HG02678 (cell line): ENCODE measurements around the gene MOCS3.

Source experiments
- ATAC-seq: cut with Tn5 transposase; IDR thresholded peaks from one replicate; pipeline ENCODE4 v1.9.1; 2021; ENCODE audit warnings: mild to moderate bottlenecking, moderate library complexity; ENCODE audit not compliant: unreplicated experiment

Gene MOCS3

DNA sequence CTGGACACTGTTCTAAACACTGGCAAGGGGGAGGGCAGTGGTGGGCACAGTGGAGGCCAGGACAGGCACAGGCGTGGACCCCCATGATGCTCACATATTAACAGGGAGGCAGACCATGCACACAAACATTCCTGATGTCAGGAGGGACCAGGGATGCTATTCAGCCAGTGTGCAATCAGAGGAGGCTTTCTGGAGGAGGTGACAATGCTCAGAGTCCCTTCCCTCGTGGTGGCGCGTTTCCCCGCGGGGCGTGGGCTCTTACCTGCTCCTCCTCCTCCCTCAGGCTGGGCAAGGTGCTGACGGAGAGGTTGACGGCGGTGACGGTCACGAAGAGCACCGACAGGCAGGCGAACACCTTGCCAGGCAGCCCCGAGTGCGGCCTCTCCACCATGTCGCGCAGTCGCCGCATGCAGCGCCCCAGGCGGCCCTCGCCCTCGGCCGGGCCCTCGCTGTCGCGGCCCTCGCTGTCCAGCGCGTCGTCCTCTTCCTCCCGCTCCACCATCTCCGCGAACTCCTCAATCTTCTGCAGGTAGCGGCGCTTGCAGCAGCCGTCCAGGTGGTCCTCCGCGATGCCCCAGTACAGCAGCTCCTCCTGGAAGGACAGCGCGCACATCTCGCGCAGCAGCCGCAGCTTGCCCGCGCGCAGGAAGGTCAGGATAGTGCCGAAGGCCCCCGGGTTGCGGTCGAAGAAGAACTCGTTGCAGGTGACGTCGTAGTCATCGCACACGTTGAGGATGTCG, 50.9 kb downstream of the MOCS3 start:
- ATAC-seq, result no peak

DNA sequence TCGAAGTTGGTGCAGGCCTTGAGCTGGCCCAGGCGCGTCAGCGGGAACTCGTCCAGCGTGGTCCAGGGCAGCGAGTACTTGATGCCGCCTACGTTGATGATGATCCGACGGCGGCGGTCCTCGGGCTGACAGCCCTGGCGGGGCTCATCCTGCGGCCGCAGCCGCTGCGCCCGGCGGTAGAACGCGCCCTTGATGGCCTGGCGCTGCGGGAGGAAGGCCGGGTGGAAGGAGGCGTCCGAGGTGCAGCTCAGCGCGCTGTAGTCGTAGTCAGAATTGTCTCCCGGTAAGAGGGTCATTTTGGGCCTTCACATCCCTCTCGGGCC, 51.4 kb downstream of the MOCS3 start:
- ATAC-seq, result no peak

DNA sequence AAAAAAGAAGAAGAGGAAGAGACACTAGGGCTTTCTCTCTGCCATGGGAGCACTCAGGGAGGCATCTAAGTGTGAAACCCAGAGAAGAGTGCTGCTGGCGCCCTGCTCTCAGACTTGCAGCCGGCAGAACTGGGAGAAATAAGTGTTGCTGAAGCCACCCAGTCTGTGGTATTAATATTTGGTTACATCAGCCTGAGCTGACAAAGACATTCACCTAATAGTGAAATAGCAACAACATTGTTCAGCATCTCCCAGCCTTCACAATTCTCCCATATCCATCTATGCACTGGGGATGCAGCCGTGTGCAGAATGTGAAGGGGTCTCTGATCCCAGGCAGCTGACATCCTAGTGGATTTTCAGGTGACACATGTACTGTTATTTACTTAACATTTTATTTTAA, 52.3 kb downstream of the MOCS3 start:
- ATAC-seq, result no peak

DNA sequence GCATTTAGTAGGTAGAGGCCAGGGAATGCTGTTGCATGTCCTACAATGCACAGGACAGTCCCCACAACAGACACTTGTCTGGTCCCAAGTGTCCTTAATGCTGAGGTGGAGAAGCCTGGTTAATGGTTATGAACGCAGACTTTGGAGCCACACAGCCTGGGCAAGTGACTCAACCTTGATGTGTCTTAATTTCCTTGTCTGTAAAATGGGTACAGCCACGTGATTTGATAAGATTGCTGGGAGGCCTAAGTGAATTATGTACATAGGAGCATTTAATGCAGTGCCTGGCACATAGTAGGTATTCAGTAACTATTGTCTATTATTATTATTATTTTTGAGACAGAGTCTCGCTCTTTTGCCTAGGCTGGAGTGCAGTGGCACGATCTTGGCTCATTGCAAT, 52.9 kb downstream of the MOCS3 start:
- ATAC-seq, result no peak

DNA sequence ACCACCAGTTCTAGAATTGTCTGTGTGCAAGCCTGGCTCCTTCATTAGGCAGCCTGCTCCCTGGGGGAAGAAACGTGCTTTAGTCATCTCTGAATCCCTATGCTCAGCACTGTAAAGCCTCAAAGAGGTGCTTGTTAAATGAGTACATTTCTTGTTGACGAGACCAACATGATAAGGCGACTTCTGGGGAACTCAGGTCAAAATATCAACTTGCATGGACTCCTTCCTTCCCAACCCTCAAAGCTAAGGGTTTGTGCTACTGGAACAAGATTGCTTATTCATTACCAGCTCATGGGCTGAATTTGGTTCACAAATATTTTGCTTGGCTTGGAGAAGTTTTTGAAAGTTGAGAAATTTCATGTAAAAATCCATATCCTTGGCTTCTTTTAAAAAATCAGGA, 53.7 kb downstream of the MOCS3 start:
- no peak for ATAC-seq
